Liver (tissue), 9 donors: ENCODE measurements around the gene TGFB1I1. TPM values are rescaled to one million over a fixed set of nuclear protein-coding genes. Genes with fewer than 3 reads are reported as not detected.

ENCODE experiments used
- DNase-seq: peaks from one replicate; pipeline ENCODE4 v3.0.0-alpha.2; 2017; ENCODE audit warnings: low spot score
- H3K27ac ChIP-seq, 2 donors: one replicate each; pipeline ENCODE4 v1.7.0; 2013; ENCODE audit warnings: inconsistent platforms in 2 of 2, low read length in 2 of 2, control low read depth in 1 of 2, low read depth in 1 of 2, mild to moderate bottlenecking in 1 of 2
- H3K27me3 ChIP-seq, 4 donors: one replicate each; pipeline versions ENCODE4 v1.6.1 to v1.7.0; 2013; ENCODE audit warnings: low read length in 3 of 4, inconsistent platforms in 1 of 4, mild to moderate bottlenecking in 1 of 4, moderate library complexity in 1 of 4; ENCODE audit not compliant: control insufficient read depth in 4 of 4, insufficient read depth in 4 of 4
- H3K36me3 ChIP-seq, 4 donors: one replicate each; pipeline versions ENCODE4 v1.6.1 to v1.7.0; 2013; ENCODE audit warnings: low read length in 3 of 4, mild to moderate bottlenecking in 3 of 4, low read depth in 1 of 4, moderate library complexity in 1 of 4; ENCODE audit not compliant: control insufficient read depth in 4 of 4, insufficient read depth in 3 of 4
- H3K4me1 ChIP-seq, 4 donors: one replicate each; pipeline versions ENCODE4 v1.6.1 to v1.7.0; 2013; ENCODE audit warnings: low read length in 3 of 4, mild to moderate bottlenecking in 3 of 4, moderate library complexity in 1 of 4; ENCODE audit not compliant: control insufficient read depth in 4 of 4, insufficient read depth in 4 of 4
- H3K4me3 ChIP-seq, 3 donors: one replicate each; pipeline versions ENCODE4 v1.6.1 to v1.7.0; 2013; ENCODE audit warnings: low read length in 3 of 3, control low read depth in 1 of 3, low read depth in 1 of 3, mild to moderate bottlenecking in 1 of 3
- H3K9ac ChIP-seq, 2 donors: one replicate each; pipeline ENCODE4 v1.7.0; 2013; ENCODE audit warnings: low read length in 2 of 2, mild to moderate bottlenecking in 2 of 2, moderate library complexity in 2 of 2, control low read depth in 1 of 2, low read depth in 1 of 2
- H3K9me3 ChIP-seq, 4 donors: one replicate each; pipeline versions ENCODE4 v1.6.1 to v1.7.0; 2013; ENCODE audit warnings: low read length in 3 of 4; ENCODE audit not compliant: control insufficient read depth in 4 of 4
- ATF3 ChIP-seq: IDR thresholded peaks from 2 replicates; pipeline ENCODE4 v1.6.1; 2016; ENCODE audit warnings: antibody characterized with exemption
- EGR1 ChIP-seq, 2 donors: IDR thresholded peaks; 2 replicates each; pipeline ENCODE4 v1.6.1; 2016 to 2018; ENCODE audit warnings: antibody characterized with exemption in 2 of 2, low read depth in 2 of 2
- FOXA2 ChIP-seq: IDR thresholded peaks from 2 replicates; pipeline ENCODE4 v1.6.1; 2016; ENCODE audit warnings: antibody characterized with exemption
- GABPA ChIP-seq, 2 donors: IDR thresholded peaks in 1 of 2; conservative IDR thresholded peaks in 1 of 2; 2 replicates each; pipeline ENCODE4 v1.6.1; 2016; ENCODE audit warnings: antibody characterized with exemption in 2 of 2, mild to moderate bottlenecking in 1 of 2, moderate library complexity in 1 of 2
- HNF4A ChIP-seq, 2 donors: conservative IDR thresholded peaks; 2 replicates each; pipeline ENCODE4 v1.6.1; 2016; ENCODE audit warnings: antibody characterized with exemption in 2 of 2, mild to moderate bottlenecking in 2 of 2
- HNF4G ChIP-seq: IDR thresholded peaks from 2 replicates; pipeline ENCODE4 v1.6.1; 2016; ENCODE audit warnings: antibody characterized with exemption
- JUND ChIP-seq, 2 donors: IDR thresholded peaks; 2 replicates each; pipeline ENCODE4 v1.6.1; 2016; ENCODE audit warnings: antibody characterized with exemption in 2 of 2
- RAD21 ChIP-seq, 2 donors: IDR thresholded peaks; 2 replicates each; pipeline ENCODE4 v1.6.1; 2016; ENCODE audit warnings: antibody characterized with exemption in 2 of 2, mild to moderate bottlenecking in 2 of 2
- REST ChIP-seq: IDR thresholded peaks from 2 replicates; pipeline ENCODE4 v1.6.1; 2016; ENCODE audit warnings: antibody characterized with exemption, mild to moderate bottlenecking
- SP1 ChIP-seq: IDR thresholded peaks from 2 replicates; pipeline ENCODE4 v1.6.1; 2018; ENCODE audit warnings: antibody characterized with exemption, mild to moderate bottlenecking
- TAF1 ChIP-seq: conservative IDR thresholded peaks from 2 replicates; pipeline ENCODE4 v1.6.1; 2016; ENCODE audit warnings: antibody characterized with exemption, mild to moderate bottlenecking
- YY1 ChIP-seq: IDR thresholded peaks from 2 replicates; pipeline ENCODE4 v1.6.1; 2016; ENCODE audit warnings: antibody characterized with exemption, mild to moderate bottlenecking
- ZBTB33 ChIP-seq: IDR thresholded peaks from 2 replicates; pipeline ENCODE4 v1.6.1; 2016; ENCODE audit warnings: antibody characterized with exemption
- WGBS: extraction: QIAGEN DNeasy Blood & Tissue Kit; methylation state at CpG from one replicate; pipeline ENCODE4 v1.1.7; 2013; 5-methylcytosine and 5-hydroxymethylcytosine counted together
- polyA plus RNA-seq, 2 donors: library from polyadenylated mRNA; stranded (reverse) in 1 of 2; unstranded in 1 of 2; fragments of 200-250 nt in 1 of 2; fragments of >200 nt in 1 of 2; fragmentation: Nextera tagmentation in 1 of 2; extraction: Ambion mirVana in 1 of 2; gene quantifications; one replicate each; pipeline versions ENCODE4 v1.2.1 to v1.2.3, GENCODE V29; 2013 to 2015
- total RNA-seq, 2 donors: library from RNA; depleted of rRNA; stranded (reverse); fragments of >200 nt; gene quantifications; one replicate each; pipeline ENCODE4 v1.2.3, GENCODE V29; 2014
- TF ChIP-seq, protein P1 (sequence below): IDR thresholded peaks from 2 replicates; pipeline ENCODE4 v1.6.1; 2016; ENCODE audit warnings: antibody characterized with exemption
- donor health status: healthy.
- donor health status: healthy.
- donor health status: healthy.
- donor health status: healthy.
- donor health status: healthy.

TGFB1I1 gene
- total and polyA plus RNA-seq, 4 donors, result 4.2 to 8.3 (median 5.8) TPM

GRCh38 chr16:31439519-31439918 is 32.4 kb upstream of the TGFB1I1 start:
- H3K4me3 ChIP-seq, result no peak overlapping the region
- no peak overlapping the region for H3K9ac ChIP-seq
- DNase-seq, result no peak
- no peaks in the 10 kb centered on the region for H3K9me3 ChIP-seq
- WGBS, result 90% methylated on average over 3 of the region's 3 CpGs
- no peak overlapping the region for H3K27ac ChIP-seq
- TF ChIP-seq HNF4A (conservative IDR thresholded peaks at IDR 0.05) (no peak), SP1 (no peak), GABPA (IDR thresholded peaks at IDR 0.05 in 1 of 2, conservative IDR thresholded peaks at IDR 0.05 in 1 of 2) (no peak), RAD21 (IDR thresholded peaks at IDR 0.05) (no peak), ZBTB33 (no peak), HNF4G (no peak), EGR1 (IDR thresholded peaks at IDR 0.05; ENCODE audit: low read depth in 2 of 2) (no peak), REST (no peak)
- TF ChIP-seq, protein P1, sequence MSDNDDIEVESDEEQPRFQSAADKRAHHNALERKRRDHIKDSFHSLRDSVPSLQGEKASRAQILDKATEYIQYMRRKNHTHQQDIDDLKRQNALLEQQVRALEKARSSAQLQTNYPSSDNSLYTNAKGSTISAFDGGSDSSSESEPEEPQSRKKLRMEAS, result no peak
- no peaks in the 10 kb centered on the region for H3K36me3 ChIP-seq
- no peaks in the 10 kb centered on the region for H3K27me3 ChIP-seq
- H3K4me1 ChIP-seq, result peaks cover 0 to 9% (median 3%) of the 10 kb centered on the region in 4 donors

GRCh38 chr16:31440516-31441184 is 31.3 kb upstream of the TGFB1I1 start:
- no peak overlapping the region for H3K4me3 ChIP-seq
- 85% methylated on average over 4 of the region's 4 CpGs for WGBS
- no peaks in the 10 kb centered on the region for H3K9me3 ChIP-seq
- no peak overlapping the region for H3K9ac ChIP-seq
- H3K36me3 ChIP-seq, result no peaks in the 10 kb centered on the region
- H3K27ac ChIP-seq, result no peak overlapping the region
- H3K4me1 ChIP-seq, result peaks cover 0 to 9% (median 3%) of the 10 kb centered on the region in 4 donors
- TF ChIP-seq EGR1 (IDR thresholded peaks at IDR 0.05; ENCODE audit: low read depth in 2 of 2) (no peak), ZBTB33 (no peak), GABPA (IDR thresholded peaks at IDR 0.05 in 1 of 2, conservative IDR thresholded peaks at IDR 0.05 in 1 of 2) (no peak), YY1 (no peak), TAF1 (no peak), ATF3 (no peak), FOXA2 (no peak), SP1 (no peak), JUND (IDR thresholded peaks at IDR 0.05) (no peak)
- no peak for DNase-seq
- no peaks in the 10 kb centered on the region for H3K27me3 ChIP-seq
